ACC112 (cell line): ENCODE data around the gene RRP36.
"Not testable (repeated sequence)": the region's sequence is repeated elsewhere in the genome, so short reads cannot be mapped to it uniquely, and the experiment has no call there.

ENCODE experiments used
- H2AFZ ChIP-seq: fragments of 200-600 bp; sonication (generic); one replicate; pipeline ENCODE4 v1.6.0; 2017; ENCODE audit warnings: antibody characterized with exemption, low read length; ENCODE audit not compliant: unreplicated experiment
- H3K27ac ChIP-seq: fragments of 200-600 bp; sonication (generic); 2 replicates; pipeline ENCODE4 v1.5.1; 2014; ENCODE audit warnings: low read depth, mild to moderate bottlenecking, antibody characterized with exemption, low read length, moderate library complexity
- H3K27me3 ChIP-seq: fragments of 200-600 bp; sonication (generic); 2 replicates; pipeline ENCODE4 v1.6.1; 2014; ENCODE audit warnings: mild to moderate bottlenecking, antibody characterized with exemption, low read length, moderate library complexity, mixed read lengths; ENCODE audit not compliant: insufficient read depth
- H3K36me3 ChIP-seq: fragments of 200-600 bp; sonication (generic); 2 replicates; pipeline ENCODE4 v1.6.1; 2016; ENCODE audit warnings: mild to moderate bottlenecking, antibody characterized with exemption, low read length, moderate library complexity, mixed read lengths; ENCODE audit not compliant: insufficient read depth
- H3K4me1 ChIP-seq: fragments of 200-600 bp; sonication (generic); one replicate; pipeline ENCODE4 v1.6.1; 2016; ENCODE audit warnings: low read length, mixed read lengths; ENCODE audit not compliant: insufficient read depth, unreplicated experiment, control insufficient read depth
- H3K4me3 ChIP-seq: fragments of 200-600 bp; sonication (generic); 2 replicates; pipeline ENCODE4 v1.5.1; 2014; ENCODE audit warnings: mild to moderate bottlenecking, low read depth, low read length
- H3K79me2 ChIP-seq: fragments of 200-600 bp; sonication (generic); one replicate; pipeline ENCODE4 v1.6.0; 2016; ENCODE audit warnings: low read length; ENCODE audit not compliant: control insufficient read depth, unreplicated experiment, insufficient read depth

Gene RRP36

GRCh38 chr6:43038727-43039126, 17.3 kb downstream of the RRP36 start:
- Histone ChIP-seq H3K27me3 (no peaks in the 10 kb centered on the region), H3K4me3 (no peak overlapping the region), H3K79me2 (no peaks in the 10 kb centered on the region), H2AFZ (no peak overlapping the region), H3K36me3 (peaks cover 4% of the 10 kb centered on the region; the same call in 1 of the 2 replicates), H3K27ac (no peak overlapping the region), H3K4me1 (no peaks in the 10 kb centered on the region)

- no peak overlapping the region for H3K27ac ChIP-seq
- H2AFZ ChIP-seq = no peak overlapping the region
- no peak overlapping the region for H3K4me3 ChIP-seq
- H3K36me3 ChIP-seq = no peaks in the 10 kb centered on the region
- H3K27me3 ChIP-seq = no peaks in the 10 kb centered on the region
- H3K79me2 ChIP-seq = no peaks in the 10 kb centered on the region
- H3K4me1 ChIP-seq = no peaks in the 10 kb centered on the region
These were observed 19.3 kb downstream of the RRP36 start for GRCh38 chr6:43040542-43041257.

GRCh38 chr6:43041475-43041874, 20.1 kb downstream of the RRP36 start:
- H3K4me1 ChIP-seq, H3K4me3 ChIP-seq, H3K27me3 ChIP-seq, H3K27ac ChIP-seq, H2AFZ ChIP-seq, H3K36me3 ChIP-seq, H3K79me2 ChIP-seq: not testable (repeated sequence)

GRCh38 chr6:43043310-43043709, 21.9 kb downstream of the RRP36 start:
- Histone ChIP-seq H3K4me3 (no peak overlapping the region), H2AFZ (no peak overlapping the region), H3K27me3 (no peaks in the 10 kb centered on the region), H3K79me2 (no peaks in the 10 kb centered on the region), H3K4me1 (no peaks in the 10 kb centered on the region), H3K36me3 (peaks cover 9% of the 10 kb centered on the region; the same call in 1 of the 2 replicates), H3K27ac (no peak overlapping the region)

- Histone ChIP-seq H3K36me3 (peaks cover 15% of the 10 kb centered on the region; the same call in 1 of the 2 replicates), H3K4me1 (no peaks in the 10 kb centered on the region), H3K27ac (no peak overlapping the region), H3K4me3 (no peak overlapping the region), H3K27me3 (no peaks in the 10 kb centered on the region), H2AFZ (no peak overlapping the region), H3K79me2 (peaks cover 3% of the 10 kb centered on the region)
These were observed 24.0 kb downstream of the RRP36 start for GRCh38 chr6:43045371-43045930.

GRCh38 chr6:43047998-43048397, 26.6 kb downstream of the RRP36 start:
- H2AFZ ChIP-seq = no peak overlapping the region
- no peaks in the 10 kb centered on the region for H3K27me3 ChIP-seq
- peaks cover 15% of the 10 kb centered on the region; the same call in 1 of the 2 replicates for H3K36me3 ChIP-seq
- H3K4me1 ChIP-seq = peaks cover 21% of the 10 kb centered on the region
- peaks cover 23% of the 10 kb centered on the region for H3K79me2 ChIP-seq
- no peak overlapping the region for H3K27ac ChIP-seq
- H3K4me3 ChIP-seq = no peak overlapping the region

GRCh38 chr6:43050981-43051380, 29.6 kb downstream of the RRP36 start:
- Histone ChIP-seq H3K27me3 (no peaks in the 10 kb centered on the region), H3K36me3 (peaks cover 15% of the 10 kb centered on the region; the same call in 1 of the 2 replicates), H3K4me1 (peaks cover 26% of the 10 kb centered on the region), H3K4me3 (no peak overlapping the region; the same call in 1 of the 2 replicates), H3K79me2 (peaks cover 28% of the 10 kb centered on the region), H2AFZ (no peak overlapping the region), H3K27ac (no peak overlapping the region)

GRCh38 chr6:43052225-43052841, 30.9 kb downstream of the RRP36 start:
- H2AFZ ChIP-seq = no peak overlapping the region
- no peaks in the 10 kb centered on the region for H3K27me3 ChIP-seq
- H3K36me3 ChIP-seq = peaks cover 10% of the 10 kb centered on the region; the same call in 1 of the 2 replicates
- no peak overlapping the region for H3K27ac ChIP-seq
- H3K79me2 ChIP-seq = peaks cover 28% of the 10 kb centered on the region
- H3K4me1 ChIP-seq = peaks cover 26% of the 10 kb centered on the region
- H3K4me3 ChIP-seq = peak overlapping the region; percentile 88

- Histone ChIP-seq H2AFZ (peak overlapping the region; percentile 56), H3K4me1 (peaks cover 26% of the 10 kb centered on the region), H3K27ac (peak overlapping the region; percentile 71), H3K27me3 (no peaks in the 10 kb centered on the region), H3K4me3 (peak overlapping the region; percentile 88), H3K36me3 (peaks cover 10% of the 10 kb centered on the region; the same call in 1 of the 2 replicates), H3K79me2 (peaks cover 30% of the 10 kb centered on the region)
These were observed 31.6 kb downstream of the RRP36 start for GRCh38 chr6:43052842-43053544.

GRCh38 chr6:43053545-43054205, 32.3 kb downstream of the RRP36 start, which contains the start of gene CUL7:
Gene CUL7, minus strand, starts transcription at chr6:43053851. Its CDS starts 1,063 bp downstream, at chr6:43052788.
- Histone ChIP-seq H3K27ac (peak within 1 kb of the TSS; percentile 71), H3K4me1 (peaks cover 32% of the 10 kb centered on the region), H3K4me3 (peak within 1 kb of the TSS; percentile 88), H3K36me3 (peaks cover 10% of the 10 kb centered on the region; the same call in 1 of the 2 replicates), H3K27me3 (no peaks in the 10 kb centered on the region), H3K79me2 (peaks cover 37% of the 10 kb centered on the region), H2AFZ (peak within 1 kb of the TSS; percentile 64)
